ENCODE data around the gene VANGL2.

Gene VANGL2

GRCh38 chr1:160397651-160398050 is 2.7 kb upstream of the VANGL2 start (continued):
- no peak for TF ChIP-seq CSDC2 (CRISPR knock-in tag; IDR thresholded peaks at IDR 0.05)

- TF ChIP-seq ZC3H10 (CRISPR knock-in tag; IDR thresholded peaks at IDR 0.05) (no peak), ZFP30 (CRISPR knock-in tag; IDR thresholded peaks at IDR 0.05) (no peak), ARNTL (CRISPR knock-in tag; IDR thresholded peaks at IDR 0.05; ENCODE audit: borderline replicate concordance, low read depth) (no peak), TSHZ2 (CRISPR knock-in tag; IDR thresholded peaks at IDR 0.05) (no peak), RARB (CRISPR knock-in tag; IDR thresholded peaks at IDR 0.05) (no peak), TCF4 (CRISPR knock-in tag; IDR thresholded peaks at IDR 0.05; ENCODE audit: borderline replicate concordance) (no peak), ISL1 (CRISPR knock-in tag; IDR thresholded peaks at IDR 0.05) (no peak)
- no peak for ATAC-seq
Measured at GRCh38 chr1:160398823-160399222, 1.5 kb upstream of the VANGL2 start.

- no peak for TF ChIP-seq TSHZ2 (CRISPR knock-in tag; IDR thresholded peaks at IDR 0.05)
- no peak for TF ChIP-seq ZFP3 (CRISPR knock-in tag; IDR thresholded peaks at IDR 0.05)
- TF ChIP-seq TOX (CRISPR knock-in tag; IDR thresholded peaks at IDR 0.05; ENCODE audit: borderline replicate concordance) = no peak
- TF ChIP-seq ZC3H10 (CRISPR knock-in tag; IDR thresholded peaks at IDR 0.05) = no peak
- TF ChIP-seq ZFP30 (CRISPR knock-in tag; IDR thresholded peaks at IDR 0.05) = no peak
- no peak for TF ChIP-seq CREB5 (CRISPR knock-in tag; IDR thresholded peaks at IDR 0.05; ENCODE audit: low read depth)
- TF ChIP-seq PPARA (CRISPR knock-in tag; IDR thresholded peaks at IDR 0.05; ENCODE audit: borderline replicate concordance) = no peak
- TF ChIP-seq ZNF8 (CRISPR knock-in tag; IDR thresholded peaks at IDR 0.05) = no peak
- TF ChIP-seq RARB (CRISPR knock-in tag; IDR thresholded peaks at IDR 0.05) = no peak
- no peak for TF ChIP-seq SNAI2 (CRISPR knock-in tag; IDR thresholded peaks at IDR 0.05)
- no peak for TF ChIP-seq ZNF70 (CRISPR knock-in tag; IDR thresholded peaks at IDR 0.05)
- no peak for TF ChIP-seq CSDC2 (CRISPR knock-in tag; IDR thresholded peaks at IDR 0.05)
- no peak for TF ChIP-seq GLIS3 (CRISPR knock-in tag; IDR thresholded peaks at IDR 0.05)
- TF ChIP-seq CSRNP3 (CRISPR knock-in tag; IDR thresholded peaks at IDR 0.05) = no peak
- no peak for TF ChIP-seq PATZ1 (CRISPR knock-in tag; IDR thresholded peaks at IDR 0.05; ENCODE audit: borderline replicate concordance)
- TF ChIP-seq ESRRG (CRISPR knock-in tag; IDR thresholded peaks at IDR 0.05) = no peak
- ATAC-seq = no peak; the same call in 2 of the 3 replicates
Measured at GRCh38 chr1:160399544-160400222, 681 bp upstream of the VANGL2 start.

Measured in SK-N-SH treated with all-trans-retinoic acid at 6 μM for 48 hours (cell line).